T-helper 1 cell (primary cell): Measurements from ENCODE around the gene RECQL5.
"Not testable (repeated sequence)": the region's sequence is repeated elsewhere in the genome, so short reads cannot be mapped to it uniquely, and the experiment has no call there.

Experiments
- DNase-seq, 5 donors: peaks; one replicate each; pipeline ENCODE4 v3.0.0-alpha.2; 2012 to 2020

RECQL5 gene

GRCh38 chr17:75647061-75647460 lies 19.9 kb downstream of the RECQL5 start:
- DNase-seq = no peak

- no peak for DNase-seq
These were observed 20.3 kb downstream of the RECQL5 start for GRCh38 chr17:75646638-75646992.

GRCh38 chr17:75645889-75646637 lies 20.9 kb downstream of the RECQL5 start:
- peak in 1 of 5 donors; percentile 18 for DNase-seq

GRCh38 chr17:75645501-75645888 lies 21.5 kb downstream of the RECQL5 start:
- no peak for DNase-seq

- DNase-seq = no peak
These were observed 23.3 kb downstream of the RECQL5 start for GRCh38 chr17:75643643-75644017.

- DNase-seq = no peak
These were observed 23.9 kb downstream of the RECQL5 start for GRCh38 chr17:75642784-75643642.

GRCh38 chr17:75642182-75642783 lies 24.7 kb downstream of the RECQL5 start:
- DNase-seq = no peak

GRCh38 chr17:75641343-75641742 lies 25.6 kb downstream of the RECQL5 start:
- DNase-seq = no peak

GRCh38 chr17:75640556-75641119 lies 26.3 kb downstream of the RECQL5 start:
- DNase-seq = no peak

GRCh38 chr17:75639771-75640555 lies 27.0 kb downstream of the RECQL5 start:
- no peak for DNase-seq

GRCh38 chr17:75639327-75639726 lies 27.6 kb downstream of the RECQL5 start:
- DNase-seq = no peak

GRCh38 chr17:75638893-75639292 lies 28.1 kb downstream of the RECQL5 start:
- no peak for DNase-seq

- DNase-seq = not testable (repeated sequence)
These were observed 28.9 kb downstream of the RECQL5 start for GRCh38 chr17:75638039-75638438.

- no peak for DNase-seq
These were observed 29.4 kb downstream of the RECQL5 start for GRCh38 chr17:75637551-75637950.

- DNase-seq = no peak
These were observed 29.8 kb downstream of the RECQL5 start for GRCh38 chr17:75637143-75637538.

- DNase-seq = no peak
These were observed 30.4 kb downstream of the RECQL5 start for GRCh38 chr17:75636381-75637142.

- DNase-seq = no peak
These were observed 31.2 kb downstream of the RECQL5 start for GRCh38 chr17:75635610-75636202.

- DNase-seq = no peak
These were observed 32.0 kb downstream of the RECQL5 start for GRCh38 chr17:75634754-75635609.

GRCh38 chr17:75634376-75634740 lies 32.6 kb downstream of the RECQL5 start:
- no peak for DNase-seq
